Liver (tissue), 3 donors: ENCODE results near the gene OSBPL1A.

Source experiments
- CTCF ChIP-seq: fragments of 150-350 bp; IDR thresholded peaks from 2 replicates; pipeline ENCODE4 v1.5.1; 2017; ENCODE audit warnings: improper control_type of control experiment, low read depth, low read length; ENCODE audit not compliant: missing input control
- EGR1 ChIP-seq, 2 donors: IDR thresholded peaks; 2 replicates each; pipeline ENCODE4 v1.6.1; 2016 to 2018; ENCODE audit warnings: antibody characterized with exemption in 2 of 2, low read depth in 2 of 2
- GABPA ChIP-seq, 2 donors: IDR thresholded peaks in 1 of 2; conservative IDR thresholded peaks in 1 of 2; 2 replicates each; pipeline ENCODE4 v1.6.1; 2016; ENCODE audit warnings: antibody characterized with exemption in 2 of 2, mild to moderate bottlenecking in 1 of 2, moderate library complexity in 1 of 2
- HNF4A ChIP-seq, 2 donors: conservative IDR thresholded peaks; 2 replicates each; pipeline ENCODE4 v1.6.1; 2016; ENCODE audit warnings: antibody characterized with exemption in 2 of 2, mild to moderate bottlenecking in 2 of 2
- TAF1 ChIP-seq: conservative IDR thresholded peaks from 2 replicates; pipeline ENCODE4 v1.6.1; 2016; ENCODE audit warnings: antibody characterized with exemption, mild to moderate bottlenecking
- TF ChIP-seq, protein P1 (sequence below): IDR thresholded peaks from 2 replicates; pipeline ENCODE4 v1.6.1; 2016; ENCODE audit warnings: antibody characterized with exemption
- donor health status: healthy.
- donor health status: healthy.

GRCh38 chr18:24138789-24139616 lies 258.6 kb downstream of the OSBPL1A start, which contains the start of gene CABYR:
- TF ChIP-seq CTCF (no peak), GABPA (IDR thresholded peaks at IDR 0.05 in 1 of 2, conservative IDR thresholded peaks at IDR 0.05 in 1 of 2) (no peak), EGR1 (IDR thresholded peaks at IDR 0.05; ENCODE audit: low read depth in 2 of 2) (no peak), TAF1 (no peak), HNF4A (conservative IDR thresholded peaks at IDR 0.05) (no peak)
- TF ChIP-seq, protein P1, sequence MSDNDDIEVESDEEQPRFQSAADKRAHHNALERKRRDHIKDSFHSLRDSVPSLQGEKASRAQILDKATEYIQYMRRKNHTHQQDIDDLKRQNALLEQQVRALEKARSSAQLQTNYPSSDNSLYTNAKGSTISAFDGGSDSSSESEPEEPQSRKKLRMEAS: no peak
